Caco-2 (cell line): ENCODE data around the gene PTPRG. TPM values are rescaled to one million over a fixed set of nuclear protein-coding genes. Genes with fewer than 3 reads are reported as not detected.

Experiments used
- BruUV-seq: library from RNA; stranded (reverse); fragments of 400-500 nt; replicated peaks from 2 replicates; lab custom pipeline; 2021; lab: Mats Ljungman, UMichigan
- CTCF ChIA-PET: fragments of 300-600 bp; sonication (Branson Sonifier 250); formaldehyde crosslinking; loops from one replicate; lab custom pipeline; 2022; ENCODE audit warnings: antibody characterized with exemption; lab: Charles Lee
- POLR2A ChIA-PET: fragments of 300-600 bp; sonication (Branson Sonifier 250); formaldehyde crosslinking; loops from one replicate; lab custom pipeline; 2022; ENCODE audit warnings: antibody characterized with exemption; lab: Charles Lee
- DNase-seq, 2 experiments: peaks; one replicate each; pipeline versions ENCODE4 v3.0.0 to v3.0.0-alpha.2; 2020 to 2022
- H3K27me3 ChIP-seq: replicated peaks from 2 replicates; pipeline ENCODE4 v1.6.0; 2011; ENCODE audit warnings: low read length; ENCODE audit not compliant: control insufficient read depth, insufficient read depth
- H3K36me3 ChIP-seq: 2 replicates; pipeline ENCODE4 v1.5.1; 2011; ENCODE audit warnings: low read length; ENCODE audit not compliant: control insufficient read depth, insufficient read depth
- H3K4me1 ChIP-seq: fragments of 250-450 bp; sonication (Bioruptor Pico); 2 replicates; pipeline ENCODE4 v1.5.1; 2020; ENCODE audit warnings: mild to moderate bottlenecking
- H3K4me3 ChIP-seq: 2 replicates; pipeline ENCODE4 v1.5.1; 2011; ENCODE audit warnings: low read depth, mild to moderate bottlenecking, control low read depth, low read length
- H3K9me3 ChIP-seq: fragments of 250-450 bp; sonication (Bioruptor Pico); 2 replicates; pipeline ENCODE4 v1.5.1; 2020; ENCODE audit warnings: mild to moderate bottlenecking, moderate library complexity
- H3K27ac Mint-ChIP-seq: one replicate; pipeline ENCODE4 v1.8.0; 2022; ENCODE audit warnings: mixed read lengths; ENCODE audit not compliant: unreplicated experiment
- H3K27me3 Mint-ChIP-seq: one replicate; pipeline ENCODE4 v1.8.0; 2022; ENCODE audit warnings: mixed read lengths; ENCODE audit not compliant: insufficient read depth, unreplicated experiment
- H3K36me3 Mint-ChIP-seq: one replicate; pipeline ENCODE4 v1.8.0; 2022; ENCODE audit warnings: mild to moderate bottlenecking, mixed read lengths; ENCODE audit not compliant: insufficient read depth, unreplicated experiment
- H3K4me1 Mint-ChIP-seq: one replicate; pipeline ENCODE4 v1.8.0; 2022; ENCODE audit warnings: low read depth, mixed read lengths; ENCODE audit not compliant: unreplicated experiment
- H3K4me3 Mint-ChIP-seq: one replicate; pipeline ENCODE4 v1.8.0; 2022; ENCODE audit warnings: mild to moderate bottlenecking, moderate library complexity, mixed read lengths; ENCODE audit not compliant: unreplicated experiment
- H3K9me3 Mint-ChIP-seq: one replicate; pipeline ENCODE4 v1.8.0; 2022; ENCODE audit warnings: mixed read lengths; ENCODE audit not compliant: unreplicated experiment
- intact Hi-C: fragments of 100-400 bp; cut with micrococcal nuclease; formaldehyde crosslinking; loops from one replicate; pipeline ENCODE4 v1.10.0; 2022; ENCODE audit not compliant: unreplicated experiment
- total RNA-seq: library from RNA; stranded (reverse); gene quantifications from 2 replicates; pipeline ENCODE4 v1.2.3, GENCODE V29; 2022
- TF ChIP-seq, protein P1 (sequence below), 2 experiments: fragments of 200-600 bp in 1 of 2; IDR thresholded peaks; 1 replicate in 1 of 2; 2 replicates in 1 of 2; pipeline versions ENCODE4 v1.5.1 to v1.8.0; 2011 to 2022; ENCODE audit warnings: antibody characterized with exemption in 1 of 2, control low read depth in 1 of 2, inconsistent platforms in 1 of 2, low read depth in 1 of 2, low read length in 1 of 2, mild to moderate bottlenecking in 1 of 2, moderate library complexity in 1 of 2; ENCODE audit not compliant: insufficient read depth in 1 of 2, severe bottlenecking in 1 of 2, unreplicated experiment in 1 of 2

The PTPRG gene
- total RNA-seq, 1 experiment from 2014 or later: 46.4 TPM

DNA sequence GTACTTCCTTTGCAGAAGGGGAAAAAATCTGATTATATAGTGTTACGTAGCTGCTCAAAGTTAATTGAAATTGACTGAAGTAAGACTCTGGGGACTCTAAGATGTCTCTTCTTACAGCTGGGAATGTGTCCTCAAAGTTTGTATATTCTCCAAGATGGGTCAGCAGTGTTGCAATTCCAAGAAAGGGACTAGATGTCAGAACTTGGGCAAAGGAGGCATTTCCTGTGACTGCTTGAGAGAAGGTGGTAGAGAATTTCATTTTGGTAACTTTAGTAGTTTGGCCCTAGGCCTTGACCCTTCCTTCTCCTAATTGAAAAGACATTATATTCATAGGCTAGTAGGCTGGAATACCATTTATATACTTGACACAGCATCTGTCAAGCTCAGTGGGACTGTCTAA is 33.9 kb downstream of the PTPRG start:
- Mint-ChIP-seq H3K4me3 (no peak overlapping the region), H3K4me1 (peaks cover 9% of the 10 kb centered on the region), H3K27me3 (no peaks in the 10 kb centered on the region), H3K9me3 (no peaks in the 10 kb centered on the region), H3K36me3 (no peaks in the 10 kb centered on the region), H3K27ac (no peak overlapping the region)
- DNase-seq: no peak
- POLR2A ChIA-PET: no interaction called here
- BruUV-seq: no TSS peak
- no peaks in the 10 kb centered on the region for H3K36me3 ChIP-seq
- H3K4me1 ChIP-seq: no peaks in the 10 kb centered on the region
- no peak overlapping the region for H3K4me3 ChIP-seq
- intact Hi-C loops: no loop called here
- CTCF ChIA-PET: interaction anchor here (0.6 kb wide), 1 partner anchor 310 kb away, joined by 3 read pairs; no protein-coding TSS in a partner anchor
- H3K9me3 ChIP-seq: no peaks in the 10 kb centered on the region
- H3K27me3 ChIP-seq: no peaks in the 10 kb centered on the region
- TF ChIP-seq, protein P1, sequence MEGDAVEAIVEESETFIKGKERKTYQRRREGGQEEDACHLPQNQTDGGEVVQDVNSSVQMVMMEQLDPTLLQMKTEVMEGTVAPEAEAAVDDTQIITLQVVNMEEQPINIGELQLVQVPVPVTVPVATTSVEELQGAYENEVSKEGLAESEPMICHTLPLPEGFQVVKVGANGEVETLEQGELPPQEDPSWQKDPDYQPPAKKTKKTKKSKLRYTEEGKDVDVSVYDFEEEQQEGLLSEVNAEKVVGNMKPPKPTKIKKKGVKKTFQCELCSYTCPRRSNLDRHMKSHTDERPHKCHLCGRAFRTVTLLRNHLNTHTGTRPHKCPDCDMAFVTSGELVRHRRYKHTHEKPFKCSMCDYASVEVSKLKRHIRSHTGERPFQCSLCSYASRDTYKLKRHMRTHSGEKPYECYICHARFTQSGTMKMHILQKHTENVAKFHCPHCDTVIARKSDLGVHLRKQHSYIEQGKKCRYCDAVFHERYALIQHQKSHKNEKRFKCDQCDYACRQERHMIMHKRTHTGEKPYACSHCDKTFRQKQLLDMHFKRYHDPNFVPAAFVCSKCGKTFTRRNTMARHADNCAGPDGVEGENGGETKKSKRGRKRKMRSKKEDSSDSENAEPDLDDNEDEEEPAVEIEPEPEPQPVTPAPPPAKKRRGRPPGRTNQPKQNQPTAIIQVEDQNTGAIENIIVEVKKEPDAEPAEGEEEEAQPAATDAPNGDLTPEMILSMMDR (IDR thresholded peaks at IDR 0.05; ENCODE audit: insufficient read depth in 1 of 2, low read depth in 1 of 2, low read length in 1 of 2, severe bottlenecking in 1 of 2, unreplicated experiment in 1 of 2): no peak

DNA sequence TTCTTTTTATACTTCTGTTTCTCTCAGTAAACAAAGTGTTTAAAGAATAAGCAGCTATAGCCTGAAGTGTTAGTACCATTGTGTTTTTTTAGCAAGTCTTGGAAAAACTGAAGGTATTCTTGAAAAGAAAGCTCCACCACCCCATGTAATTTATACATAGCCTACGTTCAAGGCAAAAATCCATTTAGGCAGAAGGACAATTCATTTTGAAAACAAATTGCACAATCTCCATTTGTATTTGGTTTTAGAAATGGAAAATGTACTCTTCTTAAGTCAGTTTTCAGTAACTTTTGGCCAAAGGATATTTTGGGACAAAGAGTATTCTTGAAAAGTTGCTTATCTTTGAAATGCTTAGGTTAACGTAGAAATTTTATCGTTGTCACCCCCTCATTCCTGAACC is 34.5 kb downstream of the PTPRG start:
- Mint-ChIP-seq H3K4me3 (no peak overlapping the region), H3K27ac (no peak overlapping the region), H3K36me3 (no peaks in the 10 kb centered on the region), H3K27me3 (no peaks in the 10 kb centered on the region), H3K4me1 (peaks cover 9% of the 10 kb centered on the region), H3K9me3 (no peaks in the 10 kb centered on the region)
- no peaks in the 10 kb centered on the region for H3K9me3 ChIP-seq
- no peaks in the 10 kb centered on the region for H3K4me1 ChIP-seq
- no peaks in the 10 kb centered on the region for H3K36me3 ChIP-seq
- no peak overlapping the region for H3K4me3 ChIP-seq
- no peaks in the 10 kb centered on the region for H3K27me3 ChIP-seq
- intact Hi-C loops: no loop called here
- TF ChIP-seq, protein P1 (IDR thresholded peaks at IDR 0.05; ENCODE audit: insufficient read depth in 1 of 2, low read depth in 1 of 2, low read length in 1 of 2, severe bottlenecking in 1 of 2, unreplicated experiment in 1 of 2): no peak
- POLR2A ChIA-PET: no interaction called here
- BruUV-seq: no TSS peak
- CTCF ChIA-PET: no interaction called here
- DNase-seq: no peak

GRCh38 chr3:61597906-61598305 is 36.5 kb downstream of the PTPRG start:
- H3K4me1 ChIP-seq: no peaks in the 10 kb centered on the region
- BruUV-seq: no TSS peak
- ChIA-PET POLR2A (no interaction called here), CTCF (no interaction called here)
- TF ChIP-seq, protein P1 (IDR thresholded peaks at IDR 0.05; ENCODE audit: insufficient read depth in 1 of 2, low read depth in 1 of 2, low read length in 1 of 2, severe bottlenecking in 1 of 2, unreplicated experiment in 1 of 2): no peak
- intact Hi-C loops: no loop called here
- Mint-ChIP-seq H3K36me3 (no peaks in the 10 kb centered on the region), H3K27ac (no peak overlapping the region), H3K4me1 (peaks cover 9% of the 10 kb centered on the region), H3K27me3 (no peaks in the 10 kb centered on the region), H3K9me3 (no peaks in the 10 kb centered on the region), H3K4me3 (no peak overlapping the region)
- no peak overlapping the region for H3K4me3 ChIP-seq
- H3K9me3 ChIP-seq: no peaks in the 10 kb centered on the region
- no peaks in the 10 kb centered on the region for H3K27me3 ChIP-seq
- DNase-seq: no peak
- no peaks in the 10 kb centered on the region for H3K36me3 ChIP-seq
